ENCODE data around the gene ZNF358. TPM values are rescaled to one million over a fixed set of nuclear protein-coding genes. Genes with fewer than 3 reads are reported as not detected.

ZNF358 gene
- total RNA-seq, 4 donors from 2014 or later, result 50.2 to 72.7 (median 69.1) TPM

GRCh38 chr19:7492558-7492957 is 23.3 kb upstream of the ZNF358 start:
- in situ Hi-C loops (cut with MboI; ENCODE audit: low pct_ligation_motif_present in 1 of 4, low pct_unique_long_range_greater_than_20kb in 1 of 4, low sequenced_read_pairs in 3 of 4), result no loop called here
- no peaks in the 10 kb centered on the region for H3K9me3 ChIP-seq
- peaks cover 0 to 23% (median 10%) of the 10 kb centered on the region in 4 donors for H3K4me1 ChIP-seq
- TF ChIP-seq EP300 (IDR thresholded peaks at IDR 0.05; ENCODE audit: low read depth) (no peak), POLR2AphosphoS5 (IDR thresholded peaks at IDR 0.05) (no peak), CTCF (IDR thresholded peaks at IDR 0.05) (no peak), POLR2A (IDR thresholded peaks at IDR 0.05) (no peak)
- no peak for DNase-seq
- no peaks in the 10 kb centered on the region for H3K36me3 ChIP-seq
- no peak overlapping the region for H3K27ac ChIP-seq
- 69 to 70% methylated on average over 10 to 11 of the region's 11 CpGs for WGBS, 2 donors (ENCODE audit: low coverage in 1 of 2)
- intact Hi-C loops (cut with DNase I; ENCODE audit: low total_unique reads), result no loop called here
- H3K4me3 ChIP-seq, result no peak overlapping the region
- H3K27me3 ChIP-seq, result no peaks in the 10 kb centered on the region

- no peaks in the 10 kb centered on the region for H3K9me3 ChIP-seq
- no peak for DNase-seq
- no peak overlapping the region for H3K4me3 ChIP-seq
- H3K27me3 ChIP-seq, result no peaks in the 10 kb centered on the region
- H3K4me1 ChIP-seq, result peaks cover 0 to 11% (median 0%) of the 10 kb centered on the region in 4 donors
- in situ Hi-C loops (cut with MboI; ENCODE audit: low pct_ligation_motif_present in 1 of 4, low pct_unique_long_range_greater_than_20kb in 1 of 4, low sequenced_read_pairs in 3 of 4) (no loop called here), intact Hi-C loops (cut with DNase I; ENCODE audit: low total_unique reads) (no loop called here)
- peak overlapping the region; percentile 46 to 78 (median 68) for H3K27ac ChIP-seq
- H3K36me3 ChIP-seq, result no peaks in the 10 kb centered on the region
- TF ChIP-seq EP300 (IDR thresholded peaks at IDR 0.05; ENCODE audit: low read depth) (no peak), CTCF (IDR thresholded peaks at IDR 0.05) (peak in 1 of 5 experiments; percentile 26)
- 46 to 73% methylated on average over 2 to 13 of the region's 13 CpGs for WGBS, 2 donors (ENCODE audit: low coverage in 1 of 2)
Measured at GRCh38 chr19:7494416-7495098, 21.3 kb upstream of the ZNF358 start.

DNA sequence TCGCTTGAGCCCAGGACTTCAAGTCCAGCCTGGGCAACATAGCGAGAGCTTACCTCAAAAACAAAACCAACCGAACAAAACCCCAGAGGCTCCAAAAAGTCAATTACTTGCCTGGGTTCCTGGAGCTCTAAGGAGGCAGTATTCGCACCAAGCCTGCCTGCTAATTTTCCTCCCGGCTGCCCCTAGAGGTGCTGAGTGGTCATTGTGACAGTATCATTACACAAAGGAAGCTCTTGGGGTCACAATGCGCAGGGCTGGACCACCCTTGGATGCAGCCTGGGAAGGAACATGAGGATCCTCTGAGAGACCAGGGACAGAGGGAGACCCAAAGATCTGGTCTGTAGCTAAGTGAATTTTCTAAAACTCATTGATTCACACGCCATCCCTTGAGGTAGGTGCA is 18.6 kb upstream of the ZNF358 start:
- WGBS, 2 donors (ENCODE audit: low coverage in 1 of 2), result 57% methylated on average over 7 of the region's 7 CpGs; no CpG with 5 or more reads in 1 of the 2 donors
- Histone ChIP-seq H3K4me3 (no peak overlapping the region), H3K4me1 (peaks cover 0 to 15% (median 9%) of the 10 kb centered on the region in 4 donors), H3K9me3 (no peaks in the 10 kb centered on the region), H3K27ac (no peak overlapping the region), H3K27me3 (peaks cover 13% of the 10 kb centered on the region), H3K36me3 (no peaks in the 10 kb centered on the region)
- intact Hi-C loops (cut with DNase I; ENCODE audit: low total_unique reads), result no loop called here
- no peak for DNase-seq
- in situ Hi-C loops (cut with MboI; ENCODE audit: low pct_ligation_motif_present in 1 of 4, low pct_unique_long_range_greater_than_20kb in 1 of 4, low sequenced_read_pairs in 3 of 4), result no loop called here
- TF ChIP-seq EP300 (IDR thresholded peaks at IDR 0.05; ENCODE audit: low read depth), result no peak
- no peak for TF ChIP-seq POLR2A (IDR thresholded peaks at IDR 0.05)
- peak; percentile 15 to 32 (median 29) for TF ChIP-seq CTCF (IDR thresholded peaks at IDR 0.05)
- TF ChIP-seq POLR2AphosphoS5 (IDR thresholded peaks at IDR 0.05), result no peak

DNA sequence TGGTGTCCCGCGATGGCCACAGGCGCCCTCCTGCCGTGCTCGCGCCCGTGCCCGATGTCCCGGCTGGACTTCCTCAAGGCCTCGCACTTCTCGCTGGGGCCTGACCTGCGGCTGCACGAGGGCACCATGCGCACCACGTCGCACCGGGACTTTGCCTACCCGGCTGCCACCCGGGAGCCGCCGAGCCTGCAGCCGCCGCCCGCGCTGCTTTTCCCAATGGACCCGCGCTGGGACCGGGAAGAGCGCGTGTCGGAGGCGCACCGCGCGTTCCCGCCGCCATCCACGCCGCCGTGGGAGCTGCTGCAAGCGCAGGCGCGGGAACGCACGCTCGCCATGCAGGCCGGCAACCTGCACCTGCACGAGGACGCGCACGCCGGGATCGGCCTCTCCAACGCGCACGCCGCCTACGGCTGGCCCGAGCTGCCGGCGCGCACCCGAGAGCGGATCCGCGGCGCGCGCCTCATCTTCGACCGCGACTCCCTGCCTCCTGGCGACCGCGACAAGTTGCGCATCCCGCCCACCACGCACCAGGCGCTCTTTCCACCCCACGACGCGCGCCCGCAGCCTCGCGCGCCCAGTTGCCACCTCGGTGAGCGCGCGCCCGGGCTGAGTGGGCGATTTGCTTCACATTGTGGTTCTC is 15.0 kb upstream of the ZNF358 start:
- in situ Hi-C loops (cut with MboI; ENCODE audit: low pct_ligation_motif_present in 1 of 4, low pct_unique_long_range_greater_than_20kb in 1 of 4, low sequenced_read_pairs in 3 of 4), result no loop called here
- DNase-seq, result peak; percentile 74
- peaks cover 13% of the 10 kb centered on the region for H3K27me3 ChIP-seq
- WGBS, 2 donors (ENCODE audit: low coverage in 1 of 2), result 9% methylated on average over 50 of the region's 93 CpGs; no CpG with 5 or more reads in 1 of the 2 donors
- H3K36me3 ChIP-seq, result no peaks in the 10 kb centered on the region
- H3K27ac ChIP-seq, result no peak overlapping the region
- intact Hi-C loops (cut with DNase I; ENCODE audit: low total_unique reads), result no loop called here
- H3K4me1 ChIP-seq, result peaks cover 6 to 20% (median 19%) of the 10 kb centered on the region in 4 donors
- H3K4me3 ChIP-seq, result peak overlapping the region; percentile 8 to 48 (median 19)
- peak in 2 of 5 experiments; percentile 26 to 40 for TF ChIP-seq CTCF (IDR thresholded peaks at IDR 0.05)
- no peak for TF ChIP-seq EP300 (IDR thresholded peaks at IDR 0.05; ENCODE audit: low read depth)
- no peak for TF ChIP-seq POLR2AphosphoS5 (IDR thresholded peaks at IDR 0.05)
- TF ChIP-seq POLR2A (IDR thresholded peaks at IDR 0.05), result no peak
- H3K9me3 ChIP-seq, result no peaks in the 10 kb centered on the region

Measured in transverse colon (tissue), 4 donors.